NCI-H2081 treated with DMSO at 0.1 percent for 48 hours (cell line): ENCODE measurements around the gene IL1A.

Source experiments
- DNase-seq: peaks from one replicate; lab custom pipeline; 2025; lab: John Stamatoyannopoulos, UW

Gene IL1A

DNA sequence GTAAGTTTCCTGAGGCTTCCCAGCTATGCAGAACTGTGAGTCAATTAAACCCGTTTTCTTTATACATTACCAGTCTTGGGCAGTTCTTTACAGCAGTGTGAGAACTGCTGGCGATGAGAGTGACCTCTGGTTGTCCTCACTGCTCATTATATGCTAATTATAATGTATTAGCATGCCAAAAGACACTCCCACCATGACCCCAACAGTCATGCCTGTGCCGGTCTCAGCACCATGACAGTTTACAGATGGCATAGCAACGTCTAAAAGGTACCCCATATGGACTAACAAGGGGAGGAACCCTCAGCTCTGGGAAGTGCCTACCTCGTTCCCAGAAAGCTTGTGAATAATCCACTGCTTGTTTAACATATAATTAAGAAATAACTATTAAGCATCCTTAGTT lies 8.1 kb upstream of the IL1A start:
- no peak for DNase-seq

DNA sequence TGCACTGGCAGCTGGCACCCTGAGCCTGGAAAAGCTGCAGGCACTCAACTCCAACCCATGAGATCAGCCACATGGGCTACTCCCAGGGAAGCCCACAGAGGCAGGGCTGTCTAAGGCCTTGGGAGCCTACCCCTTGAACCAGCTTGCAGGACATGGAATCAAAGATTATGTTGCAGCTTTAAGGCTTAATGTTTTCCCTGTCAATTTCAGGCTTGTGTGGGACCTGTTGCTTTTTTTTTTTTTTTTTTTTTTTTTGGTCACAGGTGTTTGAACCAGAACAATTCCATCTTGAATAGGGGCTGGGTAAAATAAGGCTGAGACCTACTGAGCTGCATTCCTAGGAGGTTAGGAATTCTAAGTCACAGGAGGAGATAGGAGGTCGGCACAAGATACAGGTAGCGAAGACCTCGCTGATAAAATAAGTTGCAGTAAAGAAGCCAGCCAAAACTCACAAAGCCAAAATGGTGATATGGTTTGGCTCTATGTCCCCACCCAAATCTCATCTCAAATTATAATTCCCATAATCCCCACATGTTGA lies 7.5 kb upstream of the IL1A start:
- no peak for DNase-seq

DNA sequence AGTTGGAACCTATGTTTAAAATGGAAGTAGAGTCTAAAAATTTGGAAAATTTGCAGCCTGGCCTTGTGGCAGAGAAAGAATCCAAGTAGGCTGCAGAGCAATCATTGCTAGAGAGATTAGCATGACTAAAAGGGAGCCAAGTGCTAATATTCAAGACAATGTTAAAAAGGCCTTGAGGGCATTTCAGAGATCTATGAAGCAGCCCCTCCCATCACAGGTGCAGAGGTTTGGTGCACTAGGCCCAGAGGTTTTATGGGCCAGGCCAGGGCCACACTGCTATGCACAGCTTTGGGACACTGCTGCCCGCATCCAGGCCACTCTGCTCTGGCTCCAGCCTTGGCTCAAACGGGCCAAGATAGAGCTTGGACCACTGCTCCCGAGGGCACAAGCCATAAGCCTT lies 6.7 kb upstream of the IL1A start:
- DNase-seq, result no peak

DNA sequence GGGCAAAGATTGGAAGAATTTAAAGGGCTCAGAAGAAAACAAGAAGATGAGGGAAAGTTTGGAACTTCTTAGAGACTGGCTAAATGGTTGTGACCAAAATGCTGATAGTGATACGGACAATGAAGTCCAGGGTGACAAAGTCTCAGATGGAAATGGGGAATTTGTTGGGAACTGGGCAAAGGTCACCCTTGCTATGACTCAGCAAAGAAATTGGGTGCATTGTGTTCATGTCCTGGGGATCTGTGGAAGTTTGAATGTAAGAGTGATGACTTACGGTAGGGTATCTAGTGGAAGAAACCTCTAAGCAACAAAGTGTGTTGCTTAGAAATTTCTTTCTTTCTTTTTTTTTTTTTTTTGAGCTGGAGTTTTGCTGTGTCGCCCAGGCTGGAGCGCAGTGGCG lies 6.0 kb upstream of the IL1A start:
- DNase-seq, result no peak

DNA sequence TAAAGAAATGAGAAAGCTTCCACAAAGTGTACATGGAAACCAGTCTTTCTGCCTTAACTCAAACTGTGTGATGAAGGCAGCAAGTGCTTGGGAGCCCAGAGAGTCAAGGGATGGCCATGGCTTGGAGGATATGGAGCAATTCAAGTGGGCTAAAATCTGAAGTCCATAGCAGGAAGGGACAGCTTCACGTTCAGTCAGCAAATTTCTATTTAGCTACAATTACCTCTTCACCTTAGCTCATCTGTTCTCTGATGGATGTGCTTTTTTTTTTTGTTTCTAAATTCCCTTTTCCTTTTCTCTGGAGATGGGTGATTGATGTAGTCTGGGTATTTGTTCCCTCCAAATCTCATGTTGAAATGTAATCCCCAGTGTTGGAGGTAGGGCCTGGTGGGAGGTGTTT lies 4.9 kb upstream of the IL1A start:
- no peak for DNase-seq

DNA sequence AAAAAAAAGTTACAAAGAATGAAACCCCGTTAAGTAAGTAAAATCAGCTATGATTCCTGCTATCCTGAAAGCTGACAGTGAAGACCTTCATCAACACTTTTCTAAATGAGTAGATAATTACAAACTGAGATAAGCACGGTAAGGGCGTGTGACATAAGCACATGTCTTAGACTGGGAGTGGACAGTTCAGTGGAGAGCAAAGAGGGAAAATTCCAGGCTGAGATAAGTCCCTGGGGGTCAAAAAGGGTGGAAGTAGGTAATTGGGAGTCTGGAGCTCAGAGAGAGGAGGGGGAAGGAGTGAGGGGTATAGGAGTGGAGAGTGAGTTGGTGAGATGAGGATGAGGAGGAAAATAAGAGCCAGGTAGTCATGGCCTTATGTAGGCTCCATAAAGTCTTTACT lies 4.4 kb upstream of the IL1A start:
- DNase-seq, result no peak

DNA sequence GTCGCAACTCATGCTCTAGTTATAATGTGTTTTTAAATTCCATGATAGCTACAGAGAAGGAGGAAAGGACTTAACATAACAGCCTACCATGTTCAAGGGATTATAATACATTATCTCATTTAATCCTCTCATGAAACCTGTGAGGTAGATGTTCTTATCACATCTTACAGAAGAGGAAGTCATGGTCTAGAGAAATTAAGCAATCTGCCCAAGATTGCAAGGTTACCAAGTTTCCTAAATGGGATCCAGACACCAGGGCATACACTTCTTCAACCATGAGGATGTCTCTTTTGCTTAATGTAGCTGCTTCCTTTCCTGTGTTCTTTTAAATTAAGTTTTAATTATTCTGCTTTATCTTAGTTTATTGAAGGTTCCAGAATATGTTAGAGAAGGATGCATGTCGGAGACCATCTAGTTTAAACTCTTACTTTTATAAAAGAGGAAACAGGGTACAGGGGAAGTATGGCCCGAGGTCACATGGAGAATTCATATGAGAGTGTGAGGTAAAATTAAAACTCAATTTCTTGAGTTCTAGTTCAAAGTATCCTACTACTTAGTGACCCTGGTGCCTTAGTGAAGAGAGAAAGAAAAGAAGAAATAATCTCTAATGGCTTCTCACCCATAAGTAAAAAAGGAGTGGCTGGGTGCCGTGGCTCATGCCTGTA lies 3.6 kb upstream of the IL1A start:
- no peak for DNase-seq

DNA sequence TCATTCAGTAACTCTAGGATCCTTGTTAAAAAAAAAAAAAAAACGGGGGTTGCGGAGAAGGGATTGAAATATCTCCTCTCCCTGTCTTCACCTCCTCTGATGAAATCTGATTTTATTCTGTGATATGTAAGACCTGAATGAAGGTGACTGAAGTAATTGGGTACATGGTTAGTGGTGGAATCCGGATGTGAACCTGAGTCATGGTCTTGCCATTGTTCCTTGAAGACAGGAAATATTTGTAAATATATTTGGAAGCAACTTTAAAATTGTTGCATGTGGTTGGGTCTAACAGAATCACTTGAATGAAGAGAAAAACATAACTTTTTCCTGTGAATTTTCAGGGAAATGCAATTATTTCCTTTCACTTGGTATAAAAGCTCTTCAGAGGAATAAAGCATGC lies 3.0 kb upstream of the IL1A start:
- DNase-seq, result no peak

DNA sequence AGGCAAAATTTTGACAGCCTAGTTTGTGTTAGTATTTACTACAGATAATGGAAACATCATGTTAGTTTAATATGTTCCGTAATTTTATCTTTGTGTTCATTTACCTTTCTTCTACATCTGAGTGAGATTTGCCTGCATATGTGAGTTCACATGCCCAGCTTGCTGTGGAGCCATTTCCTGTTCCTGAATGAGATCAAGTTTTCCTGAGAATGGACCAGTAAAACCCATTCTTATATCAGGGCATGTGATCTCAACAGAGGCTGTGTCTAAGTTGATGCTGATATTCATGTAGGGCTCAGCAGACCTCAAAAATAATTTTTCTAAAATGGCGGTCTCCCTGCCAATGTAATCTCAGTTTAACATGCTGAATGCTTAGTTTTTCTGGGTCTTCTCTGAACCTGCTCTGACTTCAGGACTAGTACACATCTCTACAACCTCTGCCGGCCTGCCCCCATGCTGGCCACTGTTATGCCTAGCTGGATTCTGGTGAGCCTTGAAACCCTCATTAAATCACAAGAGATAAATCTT lies 1.0 kb downstream of the IL1A start:
- no peak for DNase-seq

DNA sequence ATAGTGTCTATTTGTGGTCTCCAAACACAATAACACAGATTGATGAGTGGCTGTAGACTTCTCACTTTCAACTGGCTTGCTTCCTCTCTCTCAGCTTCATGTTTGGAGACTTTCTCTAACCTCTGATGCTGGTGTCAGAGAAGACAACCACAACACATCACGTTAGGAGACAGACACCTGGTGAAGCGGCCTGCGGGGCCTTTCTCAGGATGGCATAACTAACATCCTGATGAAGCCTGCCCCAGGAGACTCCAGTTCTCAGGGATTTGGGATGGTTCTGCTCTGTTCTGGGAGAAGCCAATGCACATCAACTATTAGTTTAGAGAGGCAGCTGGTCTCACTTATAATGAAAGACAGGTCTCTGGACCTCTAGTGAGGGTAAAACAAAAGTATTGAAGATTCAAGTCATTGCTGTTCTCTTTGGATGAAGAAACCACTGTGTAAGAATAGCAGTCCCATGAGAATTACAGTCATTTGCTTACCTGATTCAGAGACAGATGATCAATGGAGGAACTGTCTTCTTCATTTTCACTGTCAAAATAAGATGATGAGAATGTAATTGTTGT lies 2.0 kb downstream of the IL1A start:
- no peak for DNase-seq

DNA sequence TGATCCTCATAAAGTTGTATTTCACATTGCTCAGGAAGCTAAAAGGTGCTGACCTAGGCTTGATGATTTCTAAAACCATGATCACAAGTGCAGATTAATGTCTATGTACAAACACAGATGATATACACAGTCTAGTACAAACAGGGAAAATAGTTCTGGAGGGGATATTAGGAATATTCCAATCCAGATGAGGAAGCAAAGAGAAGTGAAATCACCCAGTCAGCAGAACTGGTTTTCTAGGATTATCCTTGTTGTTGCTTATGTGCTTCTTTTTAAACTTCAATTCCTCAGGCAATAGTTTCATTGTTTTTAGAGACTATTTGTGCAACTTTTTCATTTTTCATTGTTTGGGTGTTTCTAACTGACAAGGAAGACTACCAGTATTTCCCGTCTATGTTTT lies 4.7 kb downstream of the IL1A start:
- DNase-seq, result no peak

DNA sequence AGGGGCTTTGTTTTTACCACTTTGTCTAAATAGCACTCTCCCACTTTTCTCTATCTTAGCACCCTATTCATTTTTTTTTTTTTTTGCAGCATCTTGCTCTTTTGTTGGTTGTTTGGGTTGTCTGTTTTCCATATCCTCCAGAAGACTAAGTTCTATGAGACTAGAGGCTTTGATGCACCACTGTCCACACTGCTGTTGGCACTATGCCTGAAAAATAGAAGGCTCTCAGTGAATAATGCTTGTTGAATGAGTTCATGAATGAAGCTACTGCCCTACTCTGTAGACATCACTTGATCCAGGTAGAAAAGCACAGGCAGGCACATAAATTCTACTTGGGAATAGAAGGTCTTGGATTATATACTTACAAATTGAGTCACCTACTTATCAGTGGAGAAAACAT lies 7.3 kb downstream of the IL1A start:
- DNase-seq, result no peak

DNA sequence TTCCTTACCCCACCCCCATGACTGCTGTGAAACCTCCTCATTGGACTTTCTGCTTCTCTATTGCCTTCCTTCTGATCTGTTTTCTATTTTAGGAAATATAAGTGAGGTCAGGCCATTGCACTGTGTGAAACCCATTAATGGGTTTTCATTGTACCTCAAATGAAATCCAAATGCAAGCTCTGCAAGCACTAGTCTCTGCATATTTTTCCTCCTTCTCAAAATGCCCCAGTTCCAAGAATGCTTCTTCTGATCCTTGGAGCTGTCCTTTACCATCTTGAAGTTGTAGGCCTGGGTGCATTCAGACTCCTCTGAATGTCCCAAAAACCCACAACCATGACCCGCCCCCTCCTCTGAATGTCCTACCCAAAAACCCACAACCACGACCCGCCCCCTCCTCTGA lies 8.2 kb downstream of the IL1A start:
- no peak for DNase-seq

DNA sequence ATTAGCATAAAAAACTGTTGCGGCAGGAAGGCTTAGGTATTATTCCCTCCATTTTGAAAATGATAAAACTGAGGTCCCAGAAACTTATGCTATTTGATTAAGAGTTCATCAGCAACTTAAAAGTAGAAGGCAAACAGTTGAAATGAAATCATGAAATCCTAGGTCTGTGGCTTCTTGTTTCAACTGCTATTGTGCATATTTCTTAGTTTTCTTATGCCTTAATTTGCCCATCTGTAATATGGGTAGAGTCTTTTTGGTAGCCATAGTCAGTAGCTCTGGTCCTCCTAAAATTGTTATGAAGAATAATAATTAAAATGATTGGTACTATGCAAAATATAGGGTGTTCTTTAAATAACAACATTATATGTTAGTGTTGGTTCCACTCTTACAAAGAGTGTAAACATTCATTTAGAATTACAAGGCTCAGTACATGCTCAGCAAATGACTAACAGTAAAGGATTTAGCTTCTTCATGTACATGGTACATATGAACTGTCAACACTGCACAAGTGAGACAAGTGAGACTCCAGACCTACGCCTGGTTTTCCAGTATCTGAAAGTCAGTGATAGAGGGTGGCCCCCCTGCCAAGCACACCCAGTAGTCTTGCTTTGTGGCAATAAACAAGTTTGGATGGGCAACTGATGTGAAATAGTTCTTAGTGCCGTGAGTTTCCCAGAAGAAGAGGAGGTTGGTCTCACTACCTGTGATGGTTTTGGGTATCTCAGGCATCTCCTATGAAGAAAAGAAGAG lies 9.6 kb downstream of the IL1A start:
- DNase-seq, result no peak

DNA sequence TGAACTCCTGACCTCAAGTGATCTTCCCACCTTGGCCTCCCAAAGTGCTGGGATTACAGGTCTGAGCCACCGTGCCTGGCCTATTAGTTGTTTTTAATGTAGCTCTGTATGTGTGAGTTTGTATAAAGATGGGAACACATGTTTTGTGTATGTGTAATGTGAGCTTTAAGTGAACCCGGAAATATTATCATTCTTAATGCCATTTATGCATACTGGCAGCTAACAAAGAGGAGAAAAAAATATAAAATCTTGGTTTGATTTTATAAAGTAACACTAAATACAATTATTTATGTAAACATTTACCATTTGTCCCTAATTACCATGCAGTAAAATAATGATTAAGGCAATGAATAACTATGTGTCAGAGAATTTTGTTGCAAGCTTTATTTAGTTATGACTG lies 10.7 kb downstream of the IL1A start:
- DNase-seq, result no peak

DNA sequence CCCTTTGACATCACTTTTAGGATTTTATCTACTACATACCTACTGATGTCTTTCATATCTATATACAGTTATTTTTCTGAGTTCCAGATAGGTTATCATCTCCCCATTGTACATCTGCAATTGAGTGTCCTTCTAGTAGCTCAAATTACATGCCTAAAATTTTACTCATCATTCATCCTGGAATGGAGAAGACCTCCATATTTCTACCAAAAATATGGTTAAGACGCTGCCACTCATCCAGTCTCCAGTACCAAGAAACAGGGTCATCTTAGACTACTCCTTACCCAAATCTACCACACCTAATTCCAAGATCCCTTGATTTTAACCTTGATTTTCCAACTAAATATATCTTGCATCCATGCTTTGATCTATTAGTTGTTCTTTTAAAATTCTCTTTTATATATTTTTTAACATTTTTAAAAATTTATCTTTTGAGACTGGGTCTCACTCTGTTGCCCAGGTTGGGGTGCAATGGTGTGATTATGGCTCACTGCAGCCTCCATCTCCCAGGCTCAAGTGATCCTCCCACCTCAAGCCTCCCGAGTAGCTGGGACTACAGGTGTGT lies 11.3 kb downstream of the IL1A start:
- DNase-seq, result no peak

DNA sequence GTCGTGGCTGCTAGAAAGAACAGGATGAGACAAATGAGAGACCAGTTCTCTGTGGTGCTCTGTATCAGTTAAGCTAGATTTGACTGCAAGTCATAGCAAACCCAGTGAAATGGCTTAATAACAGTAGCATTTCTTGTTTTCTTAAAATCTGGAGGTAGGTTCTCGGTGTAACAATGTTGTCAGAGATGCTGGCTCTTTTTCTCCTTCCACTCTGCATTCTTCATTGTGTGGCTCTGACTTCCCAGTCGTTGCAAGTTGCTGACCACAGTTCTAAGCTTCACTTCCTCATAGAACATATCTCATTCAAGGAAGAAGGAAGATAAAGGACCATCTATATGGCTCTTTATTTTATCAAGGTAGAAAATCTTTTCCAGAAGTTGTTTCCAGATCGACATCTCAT lies 12.0 kb downstream of the IL1A start:
- no peak for DNase-seq

DNA sequence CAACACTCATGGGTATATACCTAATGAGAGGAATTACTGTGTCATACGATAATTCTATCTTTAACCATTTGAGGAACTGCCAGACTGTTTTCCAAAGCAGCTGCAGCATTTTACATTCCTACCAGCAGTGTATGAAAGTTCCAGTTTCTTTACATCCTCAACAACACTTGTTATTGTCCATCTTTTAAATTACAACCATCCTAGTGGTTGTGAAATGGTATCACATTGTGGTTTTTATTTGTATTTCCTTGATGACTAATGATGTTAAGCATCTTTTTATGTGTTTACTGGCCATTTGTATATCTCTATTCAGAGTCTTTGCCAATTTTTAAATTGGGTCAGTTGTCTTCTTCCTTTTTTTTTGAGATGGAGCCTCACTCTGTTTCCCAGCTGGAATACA lies 15.9 kb downstream of the IL1A start:
- DNase-seq, result no peak

DNA sequence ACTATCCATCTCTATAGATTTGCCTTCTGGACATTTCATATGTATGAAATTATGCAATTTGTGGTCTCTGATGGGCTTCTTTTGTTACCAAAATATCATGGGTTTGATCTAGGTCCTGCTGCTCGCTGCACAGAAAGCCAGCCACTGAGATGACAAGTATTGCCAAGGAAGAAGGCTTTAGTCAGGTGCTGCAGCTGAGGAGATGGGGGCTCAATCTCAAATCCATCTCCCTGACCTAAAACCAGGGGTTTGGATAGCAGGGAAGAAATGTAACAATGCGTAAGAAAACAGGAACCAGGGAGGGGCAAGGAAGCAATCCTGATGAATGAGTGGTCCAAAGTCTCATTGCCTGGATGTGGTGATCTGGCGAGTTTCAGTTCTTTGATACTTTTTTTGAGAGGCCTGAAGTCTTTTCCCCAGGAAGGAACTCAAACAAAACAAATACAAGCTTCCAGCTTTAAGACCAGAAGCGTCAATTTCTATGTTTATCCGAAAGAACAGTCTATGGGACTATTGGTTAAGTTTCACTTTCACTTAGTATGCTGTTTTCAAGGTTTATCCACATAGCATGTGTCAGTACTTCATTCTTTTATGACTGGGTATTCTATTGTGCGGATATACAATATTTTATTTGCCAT lies 16.5 kb downstream of the IL1A start:
- DNase-seq, result no peak

DNA sequence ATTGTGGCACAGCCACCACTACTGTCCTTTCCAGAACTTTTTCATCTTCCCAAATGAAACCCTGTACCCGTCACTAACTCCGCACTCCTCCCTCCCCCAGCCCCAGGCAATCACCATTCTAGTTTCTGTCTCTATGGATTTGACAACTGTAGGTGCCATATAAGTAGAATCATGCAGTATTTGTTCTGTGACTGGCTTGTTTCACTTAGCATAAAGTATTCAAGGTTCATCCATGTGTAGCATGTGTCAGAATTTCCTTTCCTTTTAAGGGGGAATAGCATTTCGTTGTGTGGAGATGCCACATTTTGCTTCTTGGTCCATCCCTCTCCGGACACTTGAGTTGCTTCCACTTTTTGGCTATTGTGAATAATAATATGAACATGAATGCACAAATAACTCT lies 19.0 kb downstream of the IL1A start:
- no peak for DNase-seq

DNA sequence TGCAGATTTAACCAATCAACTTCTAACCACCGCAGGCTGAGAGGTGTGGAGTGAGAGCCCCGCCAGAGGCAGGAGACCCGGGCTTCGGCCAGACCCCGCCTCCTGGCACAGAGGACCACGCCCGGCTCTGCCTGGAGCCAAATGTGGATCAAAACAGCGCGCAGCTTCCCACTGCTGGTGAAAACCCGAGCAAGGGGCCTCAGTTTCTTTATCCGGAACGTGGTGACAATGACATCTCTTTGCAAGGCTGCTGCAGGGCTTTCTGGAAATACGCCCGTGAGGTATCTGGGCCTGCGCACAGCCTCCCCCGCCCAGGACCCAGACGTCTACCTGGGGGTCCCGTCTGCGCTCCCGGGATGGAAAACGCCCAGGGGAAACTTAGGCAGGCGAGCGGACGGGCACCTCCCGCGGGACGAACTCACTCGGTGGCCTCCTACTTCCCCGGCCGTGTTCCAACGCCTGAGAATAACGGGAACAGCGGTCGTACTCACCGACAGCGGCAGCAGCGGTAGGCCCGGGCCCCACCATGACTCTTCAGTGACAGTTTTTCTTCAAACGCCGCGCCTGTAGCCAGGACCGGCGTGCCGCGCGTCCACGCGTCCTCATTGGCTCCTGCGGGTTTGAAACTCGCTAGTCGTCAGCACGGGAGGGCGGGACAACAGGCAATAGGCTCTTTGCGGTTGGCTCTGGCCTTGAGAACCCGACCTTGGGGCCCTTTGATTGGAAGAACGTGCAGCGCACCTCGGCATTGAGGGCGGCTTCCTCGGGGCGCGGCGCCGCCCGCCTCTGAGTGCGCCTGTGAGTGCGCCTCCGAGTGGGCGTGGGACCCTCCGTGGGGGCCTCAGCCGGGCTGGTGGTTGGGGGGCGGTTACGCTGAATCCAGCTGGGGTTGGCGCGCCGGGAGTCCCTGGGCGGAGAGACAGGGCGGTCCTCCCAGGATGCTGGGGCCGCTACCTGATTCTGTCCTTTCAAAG lies 19.9 kb downstream of the IL1A start, which contains the start of gene CKAP2L:
Gene CKAP2L, minus strand, starts transcription at position 539 of the 974 bp plus-strand sequence. Its CDS starts 11 bp downstream, at position 528.
- DNase-seq, result peak; percentile 90
